Ishikawa (cell line): ENCODE measurements around the gene UBE2H.

Source experiments
- CEBPB ChIP-seq: IDR thresholded peaks from 2 replicates; pipeline ENCODE4 v1.6.1; 2012
- CREB1 ChIP-seq: IDR thresholded peaks from 2 replicates; pipeline ENCODE4 v1.6.1; 2012; ENCODE audit warnings: low read depth
- EGR1 ChIP-seq: IDR thresholded peaks from 2 replicates; pipeline ENCODE4 v1.6.1; 2012
- EP300 ChIP-seq: IDR thresholded peaks from 2 replicates; pipeline ENCODE4 v1.6.1; 2012; ENCODE audit warnings: borderline replicate concordance
- FOXM1 ChIP-seq: IDR thresholded peaks from 2 replicates; pipeline ENCODE4 v1.6.1; 2012; ENCODE audit warnings: low read depth, borderline replicate concordance
- MAX ChIP-seq: IDR thresholded peaks from 2 replicates; pipeline ENCODE4 v1.6.1; 2012
- NFIC ChIP-seq: IDR thresholded peaks from 2 replicates; pipeline ENCODE4 v1.6.1; 2012
- RAD21 ChIP-seq: IDR thresholded peaks from 2 replicates; pipeline ENCODE4 v1.6.1; 2012; ENCODE audit warnings: low read depth
- REST ChIP-seq: IDR thresholded peaks from 2 replicates; pipeline ENCODE4 v1.6.1; 2012; ENCODE audit warnings: low read depth, mild to moderate bottlenecking
- TAF1 ChIP-seq: IDR thresholded peaks from 2 replicates; pipeline ENCODE4 v1.6.1; 2012; ENCODE audit warnings: low read depth, mild to moderate bottlenecking
- TCF12 ChIP-seq: IDR thresholded peaks from 2 replicates; pipeline ENCODE4 v1.6.1; 2012; ENCODE audit warnings: low read depth
- TEAD4 ChIP-seq: IDR thresholded peaks from 2 replicates; pipeline ENCODE4 v1.6.1; 2012
- USF1 ChIP-seq: IDR thresholded peaks from 2 replicates; pipeline ENCODE4 v1.6.1; 2012
- YY1 ChIP-seq: IDR thresholded peaks from 2 replicates; pipeline ENCODE4 v1.6.1; 2012; ENCODE audit warnings: low read depth
- ZBTB7A ChIP-seq: IDR thresholded peaks from 2 replicates; pipeline ENCODE4 v1.6.1; 2012; ENCODE audit warnings: low read depth

Gene UBE2H

GRCh38 chr7:129886167-129886817 is 66.5 kb downstream of the UBE2H start:
- TF ChIP-seq USF1 = no peak
- no peak for TF ChIP-seq EP300
- TF ChIP-seq NFIC = 0 out of 2 replicates have a peak, but pooled peaks have one; percentile 9
- TF ChIP-seq YY1 = no peak
- no peak for TF ChIP-seq TCF12
- no peak for TF ChIP-seq TAF1
- TF ChIP-seq FOXM1 = no peak
- peak; percentile 66 for TF ChIP-seq TEAD4
- TF ChIP-seq MAX = no peak
- TF ChIP-seq RAD21 = no peak
- TF ChIP-seq CEBPB = peak; percentile 71
- no peak for TF ChIP-seq EGR1
- no peak for TF ChIP-seq ZBTB7A
- no peak for TF ChIP-seq REST
- TF ChIP-seq CREB1 = no peak

DNA sequence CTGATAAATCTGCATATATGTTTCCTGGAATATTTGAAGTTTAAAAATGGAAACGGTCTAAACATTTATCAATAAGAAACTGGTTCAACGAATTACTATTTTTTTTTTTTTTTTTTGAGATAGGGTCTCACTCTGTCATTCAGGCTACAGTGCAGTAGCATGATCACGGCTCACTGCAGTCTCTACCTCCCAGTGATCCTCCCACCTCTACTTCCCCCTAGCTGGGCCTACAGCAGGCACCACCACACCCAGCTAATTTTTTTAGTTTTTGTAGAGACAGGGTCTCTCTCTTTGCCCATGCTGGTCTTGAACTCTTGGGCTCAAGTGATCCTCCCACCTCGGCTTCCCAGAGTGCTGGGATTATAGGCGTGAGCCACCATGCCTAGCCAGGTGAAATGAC is 68.3 kb downstream of the UBE2H start:
- no peak for TF ChIP-seq YY1
- no peak for TF ChIP-seq NFIC
- TF ChIP-seq FOXM1 = no peak
- TF ChIP-seq TEAD4 = no peak
- no peak for TF ChIP-seq REST
- no peak for TF ChIP-seq CREB1
- no peak for TF ChIP-seq CEBPB
- TF ChIP-seq MAX = no peak
- no peak for TF ChIP-seq TCF12
- no peak for TF ChIP-seq USF1
- TF ChIP-seq TAF1 = no peak

GRCh38 chr7:129883151-129883550 is 69.6 kb downstream of the UBE2H start:
- TF ChIP-seq USF1 (no peak), TEAD4 (no peak), RAD21 (no peak), YY1 (no peak), CEBPB (no peak), TAF1 (no peak), NFIC (no peak)

GRCh38 chr7:129882531-129882930 is 70.2 kb downstream of the UBE2H start:
- TF ChIP-seq EP300 = no peak
- TF ChIP-seq REST = no peak
- TF ChIP-seq NFIC = no peak
- no peak for TF ChIP-seq YY1
- no peak for TF ChIP-seq EGR1
- TF ChIP-seq RAD21 = no peak
- no peak for TF ChIP-seq ZBTB7A
- no peak for TF ChIP-seq CREB1
- TF ChIP-seq CEBPB = no peak
- TF ChIP-seq FOXM1 = no peak
- no peak for TF ChIP-seq TCF12
- TF ChIP-seq TEAD4 = no peak
- TF ChIP-seq TAF1 = no peak
- no peak for TF ChIP-seq USF1
- no peak for TF ChIP-seq MAX
